ENCODE measurements around the gene PCDHB2.
"Not testable (repeated sequence)": the region's sequence is repeated elsewhere in the genome, so short reads cannot be mapped to it uniquely, and the experiment has no call there.

Gene PCDHB2

GRCh38 chr5:141137346-141137745, 42.9 kb downstream of the PCDHB2 start:
- FAIRE-seq = not testable (repeated sequence)

Data from G401.6 (cell line).